Pericardium fibroblast (primary cell): ENCODE data around the gene CWC22. TPM values are rescaled to one million over a fixed set of nuclear protein-coding genes. Genes with fewer than 3 reads are reported as not detected.

Experiments
- total RNA-seq: library from RNA; depleted of rRNA; stranded (reverse); fragments of >200 nt; gene quantifications from 2 replicates; pipeline ENCODE4 v1.2.3, GENCODE V29; 2015

The CWC22 gene
- total RNA-seq = 7.5 and 10.5 TPM in 2 replicates

GRCh38 chr2:180006781-180007579 lies at the start of gene CWC22:
Gene CWC22 (minus strand): TSS chr2:180007297. CDS start chr2:179993341, 13,956 bp downstream.

Other genes with a start within 250 kb of the CWC22 start
- gene ZNF385B, start 145.7 kb downstream of the CWC22 start, total RNA-seq = not detected in 2 replicates